AG04450 (cell line): ENCODE measurements around the gene TRIM28. TPM values are rescaled to one million over a fixed set of nuclear protein-coding genes. Genes with fewer than 3 reads are reported as not detected.

Experiments
- CTCF ChIA-PET: fragments of 300-600, 350-600 bp; formaldehyde crosslinking; extraction: SDS; loops from one replicate; lab custom pipeline; 2022; ENCODE audit warnings: antibody characterized with exemption, inconsistent platforms; lab: Charles Lee
- POLR2A ChIA-PET: fragments of 350-600 bp; formaldehyde crosslinking; extraction: SDS; loops from one replicate; lab custom pipeline; 2021; ENCODE audit warnings: antibody characterized with exemption, inconsistent platforms; lab: Yijun Ruan, JAX
- DNase-seq: peaks from one replicate; pipeline ENCODE4 v3.0.0-alpha.2; 2011; ENCODE audit warnings: low read depth, low spot score
- H3K27ac ChIP-seq: one replicate; pipeline ENCODE4 v1.5.1; 2012; ENCODE audit warnings: low read depth, low read length, control low read depth
- H3K27me3 ChIP-seq: one replicate; pipeline ENCODE4 v1.6.0; 2012; ENCODE audit warnings: low read length; ENCODE audit not compliant: control insufficient read depth, insufficient read depth
- H3K4me3 ChIP-seq: 2 replicates; pipeline ENCODE4 v1.5.1; 2011; ENCODE audit warnings: mild to moderate bottlenecking, low read depth, low read length, control low read depth
- H3K9me3 ChIP-seq: 2 replicates; pipeline ENCODE4 v1.5.1; 2012; ENCODE audit warnings: low read length; ENCODE audit not compliant: control insufficient read depth, insufficient read depth
- CTCF ChIP-seq: IDR thresholded peaks from 2 replicates; pipeline ENCODE4 v1.5.1; 2011; ENCODE audit warnings: low read depth, low read length, control low read depth, inconsistent platforms
- polyA plus RNA-seq: library from polyadenylated mRNA; depleted of rRNA; stranded (reverse); fragments of >200 nt; gene quantifications from 2 replicates; pipeline ENCODE4 v1.2.3, GENCODE V29; 2011

The TRIM28 gene
- polyA plus RNA-seq, 1 experiment = 313 TPM

GRCh38 chr19:58559275-58560006, 15.6 kb downstream of the TRIM28 start:
- Histone ChIP-seq H3K9me3 (peaks cover 4% of the 10 kb centered on the region; the same call in 1 of the 2 replicates), H3K4me3 (peak overlapping the region; percentile 76), H3K27me3 (peaks cover 2% of the 10 kb centered on the region), H3K27ac (peak overlapping the region; percentile 99)
- TF ChIP-seq CTCF = no peak
- CTCF ChIA-PET = interaction anchor here (0.6 to 1.9 kb wide), 2 partner anchors 22 to 40 kb away, joined by 3 to 5 read pairs; partner anchors contain the start of gene ZBTB45
- POLR2A ChIA-PET = interaction anchor here (0.5 to 2.4 kb wide), 5 partner anchors 13 to 281 kb away, joined by 3 to 22 read pairs (median 12); partner anchors contain the start of genes MZF1, TRIM28, ZBTB45 and ZNF8
- peak; percentile 77 for DNase-seq

DNA sequence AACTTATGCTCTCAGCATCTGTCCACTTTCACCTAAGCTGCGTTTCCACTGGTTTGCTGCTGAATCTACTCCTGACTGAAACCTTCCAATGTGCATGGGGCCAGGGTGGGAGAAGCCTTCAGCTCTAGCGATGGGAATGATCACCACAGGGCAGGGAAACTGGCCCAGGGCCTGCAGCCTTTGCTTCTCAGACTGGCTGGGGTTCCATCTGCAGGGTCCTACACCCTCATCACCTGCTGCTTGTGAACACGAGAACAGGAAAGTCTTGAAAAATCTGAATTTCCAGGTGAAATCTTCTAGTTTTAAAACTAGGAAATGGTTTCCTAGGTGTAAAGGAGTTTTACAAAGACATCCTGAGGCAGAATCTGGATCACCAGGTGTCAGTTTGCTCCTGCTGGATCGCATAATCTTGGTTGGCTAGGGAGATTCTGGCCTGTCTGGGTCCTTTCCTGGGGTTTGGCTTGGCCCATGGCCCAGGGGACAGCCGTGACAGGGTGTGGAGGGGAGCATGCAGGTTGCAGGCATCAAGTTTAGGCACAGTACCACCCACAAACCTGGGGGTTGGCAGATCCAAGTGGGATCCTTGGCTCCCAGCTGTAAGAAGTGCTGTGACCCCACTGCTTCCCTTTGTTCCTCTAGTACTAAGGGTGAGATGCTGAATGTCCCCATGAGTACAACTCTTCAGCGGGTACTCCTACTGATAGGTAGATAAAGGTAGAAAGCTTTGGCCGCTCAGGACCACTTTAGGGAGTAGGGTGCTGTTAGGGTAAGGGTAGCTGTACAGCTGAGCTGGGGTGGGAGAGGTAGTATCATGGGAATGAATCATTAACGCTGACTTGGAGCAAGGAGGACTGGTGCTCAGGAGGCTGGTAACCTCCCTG, 16.4 kb downstream of the TRIM28 start:
- H3K4me3 ChIP-seq = peak overlapping the region; percentile 76
- TF ChIP-seq CTCF = no peak
- peaks cover 4% of the 10 kb centered on the region; the same call in 1 of the 2 replicates for H3K9me3 ChIP-seq
- no peak for DNase-seq
- H3K27ac ChIP-seq = peak overlapping the region; percentile 99
- CTCF ChIA-PET = no interaction called here
- H3K27me3 ChIP-seq = peaks cover 2% of the 10 kb centered on the region
- POLR2A ChIA-PET = interaction anchor here (0.5 to 2.4 kb wide), 5 partner anchors 12 to 281 kb away, joined by 3 to 22 read pairs (median 12); partner anchors contain the start of genes MZF1, TRIM28, ZBTB45 and ZNF8

DNA sequence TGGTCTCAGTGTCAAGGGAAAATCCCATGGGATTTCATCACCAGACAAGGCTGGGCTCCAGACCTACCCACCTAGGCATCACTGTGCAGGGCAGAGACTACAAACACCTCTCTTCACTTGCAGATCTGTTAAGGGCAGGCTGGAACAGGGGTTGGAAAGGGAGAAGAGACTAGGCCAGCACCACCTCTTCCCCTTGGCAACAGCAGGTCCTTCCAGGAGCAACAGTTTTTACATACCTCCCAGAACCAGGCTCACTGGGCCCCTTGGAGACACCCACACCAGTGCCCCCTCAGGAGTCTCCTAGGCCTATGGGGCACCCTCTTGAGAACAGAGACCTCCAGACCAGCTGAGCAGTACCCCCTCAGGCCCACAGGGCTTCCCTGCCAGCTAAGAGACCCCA, 17.1 kb downstream of the TRIM28 start:
- CTCF ChIA-PET = no interaction called here
- no peak overlapping the region for H3K4me3 ChIP-seq

DNA sequence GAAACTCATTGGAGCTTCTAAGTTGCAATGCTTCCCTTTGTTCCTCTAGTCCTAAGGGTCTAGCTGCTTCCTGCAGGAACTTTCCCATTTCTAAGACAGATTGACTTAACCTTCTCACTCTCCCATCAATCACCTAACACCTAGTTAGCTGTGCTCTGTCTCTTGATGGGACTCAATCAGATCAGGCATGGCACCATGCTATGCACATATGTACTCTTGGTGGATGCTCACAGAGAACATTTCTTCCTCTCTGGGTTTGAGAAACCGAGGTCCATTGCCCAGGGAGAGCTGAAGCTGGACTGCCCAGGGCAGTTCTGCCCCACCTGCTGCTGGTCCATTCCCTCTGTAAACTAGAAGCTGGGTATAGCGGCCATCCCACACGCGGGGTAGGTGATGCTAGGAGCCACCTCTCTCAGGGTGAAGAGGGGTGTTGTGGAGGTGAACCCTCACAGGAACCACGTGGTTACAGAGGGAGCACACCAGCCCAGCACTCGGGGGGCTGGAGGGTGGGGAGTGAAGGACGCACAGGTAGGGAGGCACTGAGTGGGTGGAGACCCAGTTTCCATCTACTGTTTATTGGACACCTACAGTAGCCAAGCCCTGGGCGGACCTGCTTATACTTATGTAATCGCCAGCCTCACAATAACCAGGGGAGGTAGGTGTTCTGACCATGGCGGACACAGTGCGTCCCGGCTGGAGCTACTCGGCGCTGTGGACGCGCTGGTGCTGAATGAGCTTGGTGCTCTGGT, 17.7 kb downstream of the TRIM28 start:
- H3K27ac ChIP-seq = no peak overlapping the region
- peaks cover 4% of the 10 kb centered on the region; the same call in 1 of the 2 replicates for H3K9me3 ChIP-seq
- CTCF ChIA-PET = no interaction called here
- no peak for TF ChIP-seq CTCF
- DNase-seq = no peak
- H3K27me3 ChIP-seq = peaks cover 2% of the 10 kb centered on the region
- no peak overlapping the region; the same call in 1 of the 2 replicates for H3K4me3 ChIP-seq
- POLR2A ChIA-PET = interaction anchor here (0.8 to 1.6 kb wide), 3 partner anchors 10 to 42 kb away, joined by 3 to 6 read pairs (median 3); partner anchors contain the start of genes TRIM28 and ZBTB45

More for the DNA sequence above, 17.1 kb downstream of the TRIM28 start:
- Histone ChIP-seq H3K27ac (no peak overlapping the region), H3K27me3 (peaks cover 2% of the 10 kb centered on the region), H3K9me3 (peaks cover 4% of the 10 kb centered on the region; the same call in 1 of the 2 replicates)
- no peak for TF ChIP-seq CTCF
- no peak for DNase-seq
- POLR2A ChIA-PET = no interaction called here
